OCI-LY1 (cell line): Measurements from ENCODE around the gene AP5S1.

Source experiments
- H2AFZ ChIP-seq: fragments of 200-600 bp; sonication (generic), shearing (Covaris generic); 2 replicates; pipeline ENCODE4 v1.6.0; 2014; ENCODE audit warnings: antibody characterized with exemption, mild to moderate bottlenecking, low read length
- H3F3A ChIP-seq: fragments of 200-600 bp; sonication (generic), shearing (Covaris generic); 2 replicates; pipeline ENCODE4 v1.6.0; 2014; ENCODE audit warnings: mild to moderate bottlenecking, antibody characterized with exemption, low read length, moderate library complexity; ENCODE audit not compliant: insufficient read depth
- H3K27ac ChIP-seq: fragments of 200-600 bp; sonication (generic); 2 replicates; pipeline ENCODE4 v1.5.1; 2014; ENCODE audit warnings: low read length, mixed run types, mild to moderate bottlenecking, low read depth; ENCODE audit not compliant: poor library complexity, severe bottlenecking
- H3K27me3 ChIP-seq: fragments of 200-600 bp; sonication (generic); 2 replicates; pipeline ENCODE4 v1.6.0; 2014; ENCODE audit warnings: antibody characterized with exemption, mild to moderate bottlenecking, low read length, moderate library complexity; ENCODE audit not compliant: insufficient read depth
- H3K36me3 ChIP-seq: fragments of 200-600 bp; sonication (generic); 2 replicates; pipeline ENCODE4 v1.6.1; 2014; ENCODE audit warnings: mild to moderate bottlenecking, antibody characterized with exemption, low read length, moderate library complexity, mixed read lengths; ENCODE audit not compliant: insufficient read depth
- H3K4me1 ChIP-seq: fragments of 200-600 bp; sonication (generic); 2 replicates; pipeline ENCODE4 v1.5.1; 2014; ENCODE audit warnings: mild to moderate bottlenecking, low read length, moderate library complexity; ENCODE audit not compliant: insufficient read depth, severe bottlenecking
- H3K4me2 ChIP-seq: fragments of 200-600 bp; sonication (generic), shearing (Covaris generic); 2 replicates; pipeline ENCODE4 v1.6.1; 2014; ENCODE audit warnings: low read length
- H3K4me3 ChIP-seq: fragments of 200-600 bp; sonication (generic); 2 replicates; pipeline ENCODE4 v1.5.1; 2014; ENCODE audit warnings: low read length, low read depth, mild to moderate bottlenecking, mixed read lengths; ENCODE audit not compliant: poor library complexity, severe bottlenecking
- H3K79me2 ChIP-seq: fragments of 200-600 bp; shearing (Covaris generic); 2 replicates; pipeline ENCODE4 v1.6.1; 2016; ENCODE audit warnings: mixed run types, low read length, mixed read lengths; ENCODE audit not compliant: insufficient read depth
- H3K9ac ChIP-seq: fragments of 200-600 bp; sonication (generic), shearing (Covaris generic); 2 replicates; pipeline ENCODE4 v1.6.1; 2014; ENCODE audit warnings: mild to moderate bottlenecking, low read length, mixed read lengths
- H3K9me2 ChIP-seq: fragments of 200-600 bp; sonication (generic), shearing (Covaris generic); 2 replicates; pipeline ENCODE4 v1.6.1; 2014; ENCODE audit warnings: low read depth, mild to moderate bottlenecking, low read length, mixed read lengths
- H3K9me3 ChIP-seq: fragments of 200-600 bp; shearing (Covaris generic); 2 replicates; pipeline ENCODE4 v1.6.1; 2014; ENCODE audit warnings: low read length, mixed read lengths
- H4K20me1 ChIP-seq: fragments of 200-600 bp; sonication (generic), shearing (Covaris generic); 2 replicates; pipeline ENCODE4 v1.6.0; 2016; ENCODE audit warnings: mild to moderate bottlenecking, low read length; ENCODE audit not compliant: insufficient read depth
- CTCF ChIP-seq: fragments of 200-600 bp; sonication (generic), shearing (Covaris generic); IDR thresholded peaks from 2 replicates; pipeline ENCODE4 v1.5.1; 2017; ENCODE audit warnings: mild to moderate bottlenecking, antibody characterized with exemption, low read length, moderate library complexity, mixed read lengths
- EZH2 ChIP-seq: fragments of 200-600 bp; sonication (generic), shearing (Covaris generic); IDR thresholded peaks from 2 replicates; pipeline ENCODE4 v1.8.0; 2017; ENCODE audit warnings: borderline replicate concordance, mixed run types, mild to moderate bottlenecking, antibody characterized with exemption, low read length, moderate library complexity, mixed read lengths

AP5S1 gene

GRCh38 chr20:3801299-3801698 is 19.0 kb upstream of the AP5S1 start:
- H3F3A ChIP-seq, result no peaks in the 10 kb centered on the region
- H3K27ac ChIP-seq, result no peak overlapping the region
- peaks cover 64% of the 10 kb centered on the region for H3K36me3 ChIP-seq
- peaks cover 35% of the 10 kb centered on the region for H3K4me1 ChIP-seq
- H2AFZ ChIP-seq, result no peak overlapping the region
- TF ChIP-seq CTCF (no peak), EZH2 (no peak)
- 0 out of 2 replicates have a peak, but pooled peaks cover 6% of the 10 kb centered on the region for H3K79me2 ChIP-seq
- no peaks in the 10 kb centered on the region for H3K27me3 ChIP-seq
- no peaks in the 10 kb centered on the region for H3K9me3 ChIP-seq
- H3K4me3 ChIP-seq, result no peak overlapping the region
- no peak overlapping the region for H3K4me2 ChIP-seq
- H3K9ac ChIP-seq, result no peak overlapping the region
- no peaks in the 10 kb centered on the region for H4K20me1 ChIP-seq
- no peaks in the 10 kb centered on the region for H3K9me2 ChIP-seq

- no peak overlapping the region for H3K9ac ChIP-seq
- H3K27me3 ChIP-seq, result no peaks in the 10 kb centered on the region
- H3K9me2 ChIP-seq, result no peaks in the 10 kb centered on the region
- H3K27ac ChIP-seq, result no peak overlapping the region
- H3K36me3 ChIP-seq, result peaks cover 65% of the 10 kb centered on the region
- H3K4me3 ChIP-seq, result no peak overlapping the region
- H3K9me3 ChIP-seq, result no peaks in the 10 kb centered on the region
- no peaks in the 10 kb centered on the region for H4K20me1 ChIP-seq
- H3K4me1 ChIP-seq, result peaks cover 35% of the 10 kb centered on the region
- TF ChIP-seq EZH2 (no peak), CTCF (no peak)
- 0 out of 2 replicates have a peak, but pooled peaks cover 3% of the 10 kb centered on the region for H3K79me2 ChIP-seq
- H3K4me2 ChIP-seq, result no peak overlapping the region
- no peak overlapping the region for H2AFZ ChIP-seq
- H3F3A ChIP-seq, result no peaks in the 10 kb centered on the region
Observed at GRCh38 chr20:3801846-3802245, 18.5 kb upstream of the AP5S1 start.

- H3K36me3 ChIP-seq, result peaks cover 65% of the 10 kb centered on the region
- no peak overlapping the region for H3K9ac ChIP-seq
- no peaks in the 10 kb centered on the region for H3K27me3 ChIP-seq
- H3K9me2 ChIP-seq, result no peaks in the 10 kb centered on the region
- no peaks in the 10 kb centered on the region for H3K9me3 ChIP-seq
- no peak for TF ChIP-seq EZH2
- no peak for TF ChIP-seq CTCF
- H3K4me3 ChIP-seq, result no peak overlapping the region
- H4K20me1 ChIP-seq, result no peaks in the 10 kb centered on the region
- H2AFZ ChIP-seq, result no peak overlapping the region
- no peak overlapping the region for H3K4me2 ChIP-seq
- no peaks in the 10 kb centered on the region for H3K79me2 ChIP-seq
- H3K4me1 ChIP-seq, result peaks cover 38% of the 10 kb centered on the region
- H3K27ac ChIP-seq, result no peak overlapping the region
- no peaks in the 10 kb centered on the region for H3F3A ChIP-seq
Observed at GRCh38 chr20:3802524-3803239, 17.7 kb upstream of the AP5S1 start.
